ENCODE data around the gene EIPR1.
A peak's percentile ranks its signal among the peaks of the same experiment; 100 is the strongest.

Gene EIPR1

DNA sequence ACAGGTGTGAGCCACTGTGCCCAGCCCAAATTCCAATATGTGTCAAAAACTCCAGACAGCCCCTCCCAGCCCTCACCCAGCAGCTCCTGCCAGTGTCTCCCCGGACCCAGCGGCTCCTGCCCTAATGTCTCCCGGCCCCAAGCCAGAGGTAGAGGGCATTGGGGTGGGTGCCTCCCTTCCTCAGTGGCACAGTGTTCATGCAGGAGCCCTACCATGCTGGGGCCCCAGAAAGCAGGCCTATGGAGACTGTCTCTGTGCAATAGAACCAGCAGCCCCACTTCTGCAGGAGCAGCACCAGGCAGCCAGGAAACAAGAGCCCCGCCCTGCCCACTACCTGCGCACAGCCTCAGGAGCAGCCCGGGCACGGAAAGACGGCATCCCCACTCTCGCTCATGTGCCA, 70.4 kb downstream of the EIPR1 start:
- peaks cover 17% of the 10 kb centered on the region for H3K36me3 Mint-ChIP-seq (ENCODE audit: low read depth)
- TF ChIP-seq, protein P1, sequence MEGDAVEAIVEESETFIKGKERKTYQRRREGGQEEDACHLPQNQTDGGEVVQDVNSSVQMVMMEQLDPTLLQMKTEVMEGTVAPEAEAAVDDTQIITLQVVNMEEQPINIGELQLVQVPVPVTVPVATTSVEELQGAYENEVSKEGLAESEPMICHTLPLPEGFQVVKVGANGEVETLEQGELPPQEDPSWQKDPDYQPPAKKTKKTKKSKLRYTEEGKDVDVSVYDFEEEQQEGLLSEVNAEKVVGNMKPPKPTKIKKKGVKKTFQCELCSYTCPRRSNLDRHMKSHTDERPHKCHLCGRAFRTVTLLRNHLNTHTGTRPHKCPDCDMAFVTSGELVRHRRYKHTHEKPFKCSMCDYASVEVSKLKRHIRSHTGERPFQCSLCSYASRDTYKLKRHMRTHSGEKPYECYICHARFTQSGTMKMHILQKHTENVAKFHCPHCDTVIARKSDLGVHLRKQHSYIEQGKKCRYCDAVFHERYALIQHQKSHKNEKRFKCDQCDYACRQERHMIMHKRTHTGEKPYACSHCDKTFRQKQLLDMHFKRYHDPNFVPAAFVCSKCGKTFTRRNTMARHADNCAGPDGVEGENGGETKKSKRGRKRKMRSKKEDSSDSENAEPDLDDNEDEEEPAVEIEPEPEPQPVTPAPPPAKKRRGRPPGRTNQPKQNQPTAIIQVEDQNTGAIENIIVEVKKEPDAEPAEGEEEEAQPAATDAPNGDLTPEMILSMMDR (IDR thresholded peaks at IDR 0.05; ENCODE audit: unreplicated experiment in 3 of 3), result no peak

DNA sequence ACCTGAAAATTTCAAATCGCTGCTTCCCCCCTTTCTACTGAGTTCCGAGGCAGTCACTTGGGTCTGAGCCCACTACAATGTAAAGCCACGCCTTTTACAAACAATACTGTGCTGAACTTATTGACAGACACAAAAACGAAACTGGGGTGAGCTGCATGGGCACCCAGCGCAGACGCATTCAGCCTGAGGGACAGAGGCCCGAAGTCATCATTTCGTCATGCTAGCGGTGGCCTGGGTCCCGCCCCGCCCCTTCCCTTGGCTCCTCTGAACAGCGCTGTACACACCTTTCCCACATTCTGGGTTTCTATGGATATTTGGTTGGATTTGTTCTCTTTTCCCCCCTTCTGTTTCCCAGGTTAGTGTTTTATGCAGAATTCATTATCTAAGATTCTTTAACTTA, 71.7 kb downstream of the EIPR1 start:
- H3K36me3 Mint-ChIP-seq (ENCODE audit: low read depth), result peaks cover 17% of the 10 kb centered on the region
- H3K27me3 Mint-ChIP-seq (ENCODE audit: low read depth), result peaks cover 3% of the 10 kb centered on the region
- TF ChIP-seq, protein P1 (IDR thresholded peaks at IDR 0.05; ENCODE audit: unreplicated experiment in 3 of 3), result no peak
- peaks cover 39% of the 10 kb centered on the region for H3K4me1 Mint-ChIP-seq
- peak overlapping the region; percentile 7 to 39 (median 38) for H3K27ac Mint-ChIP-seq
- H3K9me3 Mint-ChIP-seq, result no peaks in the 10 kb centered on the region
- no peak overlapping the region for H3K4me3 Mint-ChIP-seq

More for the DNA sequence above, 70.4 kb downstream of the EIPR1 start:
- H3K9me3 Mint-ChIP-seq, result no peaks in the 10 kb centered on the region
- no peak overlapping the region for H3K4me3 Mint-ChIP-seq
- no peak overlapping the region for H3K27ac Mint-ChIP-seq
- H3K4me1 Mint-ChIP-seq, result peaks cover 31% of the 10 kb centered on the region
- H3K27me3 Mint-ChIP-seq (ENCODE audit: low read depth), result peaks cover 3% of the 10 kb centered on the region

DNA sequence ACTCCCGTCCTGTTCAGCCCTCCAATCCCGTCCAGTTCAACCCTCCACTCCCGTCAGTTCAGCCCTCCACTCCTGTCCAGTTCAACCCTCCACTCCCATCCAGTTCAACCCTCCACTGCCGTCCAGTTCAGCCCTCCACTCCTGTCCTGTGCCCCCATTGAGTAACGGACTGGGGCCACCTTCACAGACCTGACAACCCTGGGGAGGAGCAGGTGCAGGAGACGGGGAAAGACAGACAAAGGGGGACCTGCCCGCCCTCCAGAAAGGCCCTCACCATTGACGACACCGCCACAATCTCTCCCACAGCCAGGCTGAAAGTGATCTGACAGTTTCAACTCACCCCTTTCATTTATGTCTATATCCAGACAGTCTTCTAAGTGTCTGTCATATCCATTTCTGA, 72.2 kb downstream of the EIPR1 start:
- Mint-ChIP-seq H3K36me3 (ENCODE audit: low read depth) (peaks cover 17% of the 10 kb centered on the region), H3K4me3 (no peak overlapping the region), H3K9me3 (no peaks in the 10 kb centered on the region), H3K27ac (peak overlapping the region; percentile 7 to 38 (median 12)), H3K27me3 (ENCODE audit: low read depth) (peaks cover 3% of the 10 kb centered on the region), H3K4me1 (peaks cover 44% of the 10 kb centered on the region)
- TF ChIP-seq, protein P1 (IDR thresholded peaks at IDR 0.05; ENCODE audit: unreplicated experiment in 3 of 3), result no peak

DNA sequence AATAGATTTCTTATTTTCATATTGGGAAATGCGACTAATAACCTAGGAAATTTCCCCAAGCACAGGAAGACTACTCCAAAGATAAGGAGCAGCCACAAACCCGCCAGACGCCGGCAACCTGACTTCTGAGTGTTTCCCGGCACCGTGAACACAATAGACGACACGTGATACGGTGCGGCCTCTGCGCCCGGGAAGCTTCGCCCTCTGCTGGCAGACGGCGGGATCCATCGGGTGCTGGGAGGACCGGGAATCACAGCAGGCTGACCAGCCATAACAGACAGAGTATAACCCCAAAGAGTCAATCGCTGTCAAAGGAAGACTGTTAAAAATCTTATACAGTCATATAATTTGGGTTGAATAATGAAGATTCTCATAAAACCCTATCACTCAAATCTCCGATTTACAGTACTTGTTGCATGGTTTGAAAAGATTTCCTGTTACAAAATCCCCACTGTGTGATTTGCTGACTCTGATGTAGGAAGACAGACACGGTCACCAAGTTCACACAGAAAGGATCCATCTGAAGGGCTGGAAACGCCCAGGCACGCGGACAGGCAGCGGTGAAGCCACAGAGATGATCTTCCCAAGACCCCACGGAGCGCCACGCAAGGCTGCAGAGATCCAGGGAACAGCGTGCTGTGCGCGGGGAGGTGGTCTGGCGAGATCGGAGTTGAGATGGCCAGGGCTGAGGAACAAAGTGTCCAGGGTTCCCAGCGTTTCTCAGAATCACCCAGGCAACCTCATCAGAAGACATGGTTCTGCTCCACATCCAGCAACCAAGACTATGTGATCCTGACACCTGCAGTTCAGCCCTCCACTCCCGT, 73.8 kb downstream of the EIPR1 start:
- peak overlapping the region; percentile 86 to 94 (median 91) for H3K27ac Mint-ChIP-seq
- peak overlapping the region; percentile 73 to 80 (median 75) for H3K4me3 Mint-ChIP-seq
- H3K27me3 Mint-ChIP-seq (ENCODE audit: low read depth), result peaks cover 3% of the 10 kb centered on the region
- peaks cover 59% of the 10 kb centered on the region for H3K4me1 Mint-ChIP-seq
- H3K36me3 Mint-ChIP-seq (ENCODE audit: low read depth), result peaks cover 5% of the 10 kb centered on the region
- H3K9me3 Mint-ChIP-seq, result no peaks in the 10 kb centered on the region
- TF ChIP-seq, protein P1 (IDR thresholded peaks at IDR 0.05; ENCODE audit: unreplicated experiment in 3 of 3), result peak; percentile 94 to 99 (median 95)

DNA sequence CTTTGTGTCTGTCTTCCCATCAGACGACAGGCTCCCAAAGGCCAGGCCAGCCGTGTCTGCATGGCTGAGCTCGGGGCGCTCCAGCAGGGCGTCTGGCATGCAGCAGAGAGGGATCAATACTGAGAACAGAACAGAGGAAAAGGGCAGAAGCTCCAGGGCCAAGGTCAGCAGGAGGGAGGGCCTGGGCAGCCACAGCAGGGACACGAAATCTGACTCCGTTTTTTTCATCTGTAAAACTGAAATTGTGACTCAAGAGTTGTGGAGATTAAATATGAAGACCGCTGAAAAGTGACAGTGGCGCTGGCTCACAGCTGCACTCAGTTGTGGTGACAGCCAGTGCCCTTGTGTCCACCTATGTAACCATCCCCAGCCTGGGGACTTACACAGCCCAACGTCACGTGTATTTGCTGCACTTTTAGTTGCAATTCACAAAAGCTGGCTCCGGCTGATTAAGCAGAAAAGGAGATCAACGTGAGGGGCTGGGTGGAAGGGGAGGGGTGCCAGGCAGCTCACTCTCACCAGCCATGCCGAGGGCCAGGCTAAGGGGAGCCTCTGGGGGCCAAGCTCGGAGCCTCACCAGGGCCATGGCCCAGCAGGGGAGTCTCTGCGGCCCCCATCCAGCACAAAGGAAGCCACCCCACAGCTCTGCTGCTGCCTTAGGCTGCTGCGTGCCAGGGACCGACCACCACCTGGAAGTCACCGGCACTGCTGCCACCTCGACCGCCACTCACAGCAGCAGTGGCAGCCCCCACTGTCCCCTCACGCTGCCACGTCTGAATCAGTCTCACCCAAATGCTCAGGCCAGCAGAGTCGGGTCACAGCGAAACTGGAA, 74.7 kb downstream of the EIPR1 start:
- H3K36me3 Mint-ChIP-seq (ENCODE audit: low read depth), result no peaks in the 10 kb centered on the region
- H3K4me3 Mint-ChIP-seq, result peak overlapping the region; percentile 73 to 80 (median 75)
- peaks cover 3% of the 10 kb centered on the region for H3K27me3 Mint-ChIP-seq (ENCODE audit: low read depth)
- no peaks in the 10 kb centered on the region for H3K9me3 Mint-ChIP-seq
- peaks cover 60% of the 10 kb centered on the region for H3K4me1 Mint-ChIP-seq
- peak overlapping the region; percentile 86 to 94 (median 91) for H3K27ac Mint-ChIP-seq
- TF ChIP-seq, protein P1 (IDR thresholded peaks at IDR 0.05; ENCODE audit: unreplicated experiment in 3 of 3), result no peak
